Neuronal stem cell (in vitro differentiated cells): ENCODE results near the gene CD55.

Experiments used
- DNase-seq: peaks from one replicate; pipeline ENCODE4 v3.0.0-alpha.2; 2013; ENCODE audit warnings: low spot score
- H2AFZ ChIP-seq: one replicate; pipeline ENCODE4 v1.6.1; 2013; ENCODE audit warnings: mild to moderate bottlenecking, low read length, inconsistent platforms
- H2AK5ac ChIP-seq: 2 replicates; pipeline ENCODE4 v1.6.1; 2013; ENCODE audit warnings: low read depth, mild to moderate bottlenecking, inconsistent platforms, low read length, moderate library complexity, mixed read lengths
- H2BK120ac ChIP-seq: 2 replicates; pipeline ENCODE4 v1.6.1; 2013; ENCODE audit warnings: low read depth, mild to moderate bottlenecking, inconsistent platforms, low read length, moderate library complexity, mixed read lengths
- H2BK12ac ChIP-seq: one replicate; pipeline ENCODE4 v1.6.1; 2013; ENCODE audit warnings: low read length, inconsistent platforms
- H2BK15ac ChIP-seq: 2 replicates; pipeline ENCODE4 v1.6.1; 2013; ENCODE audit warnings: mild to moderate bottlenecking, low read length, inconsistent platforms, mixed read lengths
- H2BK5ac ChIP-seq: one replicate; pipeline ENCODE4 v1.6.1; 2013; ENCODE audit warnings: inconsistent platforms, mild to moderate bottlenecking, low read length, moderate library complexity
- H3K14ac ChIP-seq: one replicate; pipeline ENCODE4 v1.6.1; 2013; ENCODE audit warnings: low read length, inconsistent platforms
- H3K18ac ChIP-seq: 2 replicates; pipeline ENCODE4 v1.6.1; 2013; ENCODE audit warnings: low read length, inconsistent platforms
- H3K23ac ChIP-seq: 2 replicates; pipeline ENCODE4 v1.6.1; 2013; ENCODE audit warnings: low read depth, mild to moderate bottlenecking, mixed read lengths, low read length, inconsistent platforms; ENCODE audit not compliant: poor library complexity
- H3K27ac ChIP-seq: replicated peaks from 3 replicates; pipeline ENCODE4 v1.5.1; 2013; ENCODE audit warnings: low read length, inconsistent platforms
- H3K27me3 ChIP-seq, 3 experiments: 2 replicates each; pipeline ENCODE4 v1.6.1; 2013; ENCODE audit warnings: low read length in 3 of 3, mild to moderate bottlenecking in 2 of 3, inconsistent platforms in 1 of 3, low read depth in 1 of 3, mixed read lengths in 1 of 3, moderate library complexity in 1 of 3; ENCODE audit not compliant: control insufficient read depth in 3 of 3, insufficient read depth in 3 of 3
- H3K36me3 ChIP-seq, 2 donors: replicated peaks in 1 of 2; 2 replicates each; pipeline ENCODE4 v1.6.1; 2013; ENCODE audit warnings: low read length in 2 of 2; ENCODE audit not compliant: control insufficient read depth in 2 of 2, insufficient read depth in 2 of 2
- H3K4ac ChIP-seq: 2 replicates; pipeline ENCODE4 v1.6.1; 2013; ENCODE audit warnings: inconsistent platforms, mild to moderate bottlenecking, low read length, moderate library complexity
- H3K4me1 ChIP-seq, 2 donors: 1 replicate in 1 of 2; 2 replicates in 1 of 2; pipeline ENCODE4 v1.6.1; 2013; ENCODE audit warnings: low read length in 2 of 2, low read depth in 1 of 2; ENCODE audit not compliant: control insufficient read depth in 2 of 2, insufficient read depth in 1 of 2
- H3K4me2 ChIP-seq: one replicate; pipeline ENCODE4 v1.6.1; 2013; ENCODE audit warnings: mild to moderate bottlenecking, low read length, inconsistent platforms; ENCODE audit not compliant: insufficient read depth, poor library complexity, severe bottlenecking
- H3K4me3 ChIP-seq, 2 donors: 2 replicates each; pipeline ENCODE4 v1.5.1; 2013; ENCODE audit warnings: low read length in 2 of 2, mild to moderate bottlenecking in 2 of 2, inconsistent platforms in 1 of 2, moderate library complexity in 1 of 2
- H3K79me1 ChIP-seq: one replicate; pipeline ENCODE4 v1.6.1; 2013; ENCODE audit warnings: low read depth, mild to moderate bottlenecking, inconsistent platforms, low read length, moderate library complexity
- H3K9ac ChIP-seq: one replicate; pipeline ENCODE4 v1.6.1; 2013; ENCODE audit warnings: mild to moderate bottlenecking, low read depth, low read length, inconsistent platforms; ENCODE audit not compliant: poor library complexity
- H3K9me3 ChIP-seq, 2 donors: replicated peaks in 1 of 2; 2 replicates each; pipeline versions ENCODE3 to v1.6.1; 2013; ENCODE audit warnings: low read length in 2 of 2, mild to moderate bottlenecking in 2 of 2, inconsistent platforms in 1 of 2, low read depth in 1 of 2, mixed read lengths in 1 of 2, moderate library complexity in 1 of 2; ENCODE audit not compliant: control insufficient read depth in 2 of 2, insufficient read depth in 1 of 2
- H4K8ac ChIP-seq: one replicate; pipeline ENCODE4 v1.6.1; 2013; ENCODE audit warnings: low read depth, mild to moderate bottlenecking, inconsistent platforms, low read length, moderate library complexity
- H4K91ac ChIP-seq: one replicate; pipeline ENCODE4 v1.6.1; 2013; ENCODE audit warnings: low read length, low read depth, mild to moderate bottlenecking, inconsistent platforms; ENCODE audit not compliant: poor library complexity
- WGBS, 2 donors: extraction: QIAGEN DNeasy Blood & Tissue Kit; methylation state at CpG; one replicate each; pipeline ENCODE4 v1.1.7; 2013; ENCODE audit warnings: missing lambda C conversion rate in 2 of 2, mixed read lengths in 1 of 2; ENCODE audit not compliant: insufficient read length in 2 of 2, insufficient replicate concordance in 1 of 2; ENCODE audit errors: extremely low coverage in 2 of 2; 5-methylcytosine and 5-hydroxymethylcytosine counted together

CD55 gene

DNA sequence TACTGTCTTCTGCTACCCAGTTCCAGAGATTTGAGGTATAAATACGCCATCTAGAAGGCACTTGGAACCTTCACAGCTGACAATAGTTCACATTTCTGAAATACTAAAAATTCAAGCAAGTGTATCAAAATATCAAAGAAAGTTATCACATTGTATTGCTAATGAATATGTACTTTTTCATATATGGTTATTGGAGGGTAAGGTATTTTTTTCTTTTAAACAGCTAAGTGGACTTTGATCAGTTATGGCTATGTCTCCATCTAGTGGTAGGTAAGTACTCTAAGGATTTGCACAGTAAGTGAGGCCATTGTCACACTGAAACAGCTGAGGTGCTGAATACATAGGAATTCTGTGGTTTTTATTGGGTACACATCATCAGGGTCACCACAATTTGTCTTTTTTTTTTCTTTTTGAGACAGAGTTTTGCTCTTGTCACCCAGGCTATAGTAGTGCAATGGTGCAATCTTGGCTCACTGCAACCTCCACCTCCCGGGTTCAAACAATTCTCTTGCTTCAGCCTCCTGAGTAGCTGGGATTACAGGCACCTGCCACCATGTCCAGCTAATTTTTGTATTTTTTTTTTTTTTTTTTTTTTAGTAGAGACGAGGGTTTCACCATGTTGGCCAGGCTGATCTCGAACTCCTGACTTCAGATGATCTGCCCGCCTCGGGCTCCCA, 83.5 kb downstream of the CD55 start:
- Histone ChIP-seq H2BK120ac (no peak overlapping the region), H2BK15ac (no peak overlapping the region), H4K91ac (no peak overlapping the region), H3K4ac (no peak overlapping the region), H2BK5ac (no peak overlapping the region), H3K4me2 (no peak overlapping the region), H3K4me3 (no peak overlapping the region), H2AFZ (no peak overlapping the region), H3K23ac (no peak overlapping the region), H3K79me1 (no peaks in the 10 kb centered on the region), H3K36me3 (no peaks in the 10 kb centered on the region), H2AK5ac (no peak overlapping the region), H3K27ac (no peak overlapping the region), H3K4me1 (no peaks in the 10 kb centered on the region), H2BK12ac (no peak overlapping the region), H3K27me3 (no peaks in the 10 kb centered on the region), H3K18ac (no peak overlapping the region), H4K8ac (no peak overlapping the region), H3K14ac (no peak overlapping the region), H3K9me3 (no peaks in the 10 kb centered on the region), H3K9ac (no peak overlapping the region)
- DNase-seq = peak; percentile 26
- no CpG with 5 or more reads among the region's 6 CpGs for WGBS, 2 donors

DNA sequence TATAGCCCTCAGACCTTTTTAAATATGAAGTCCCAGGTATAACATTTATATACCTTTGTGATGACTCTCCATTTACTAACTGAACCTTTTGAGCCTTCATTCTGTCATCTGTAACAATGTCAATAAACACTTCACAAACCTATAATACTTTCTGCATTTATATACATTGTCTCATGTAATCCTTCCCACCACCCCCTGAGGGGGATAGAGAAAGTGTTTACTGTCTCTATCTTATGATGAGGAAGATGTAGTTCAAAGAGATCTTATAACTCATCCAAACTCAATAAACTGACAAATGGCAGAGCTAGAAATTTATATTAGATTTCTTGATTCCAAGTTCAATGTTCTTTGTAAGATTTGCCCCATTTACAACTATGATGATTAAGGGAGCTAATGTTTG, 84.3 kb downstream of the CD55 start:
- H3K4me1 ChIP-seq = no peaks in the 10 kb centered on the region
- H2AK5ac ChIP-seq = no peak overlapping the region
- no peaks in the 10 kb centered on the region for H3K79me1 ChIP-seq
- H2BK15ac ChIP-seq = no peak overlapping the region
- no peaks in the 10 kb centered on the region for H3K9me3 ChIP-seq
- H2BK12ac ChIP-seq = no peak overlapping the region
- no peak overlapping the region for H4K8ac ChIP-seq
- H3K18ac ChIP-seq = no peak overlapping the region
- no peak for DNase-seq
- no peak overlapping the region for H2BK5ac ChIP-seq
- H3K4me3 ChIP-seq = no peak overlapping the region
- no peaks in the 10 kb centered on the region for H3K27me3 ChIP-seq
- H3K36me3 ChIP-seq = no peaks in the 10 kb centered on the region
- no peak overlapping the region for H2BK120ac ChIP-seq
- no peak overlapping the region for H3K27ac ChIP-seq
- H3K23ac ChIP-seq = no peak overlapping the region
- H3K9ac ChIP-seq = no peak overlapping the region
- no peak overlapping the region for H4K91ac ChIP-seq
- no peak overlapping the region for H3K14ac ChIP-seq
- H2AFZ ChIP-seq = no peak overlapping the region
- H3K4ac ChIP-seq = no peak overlapping the region
- no peak overlapping the region for H3K4me2 ChIP-seq

- H2BK15ac ChIP-seq = no peak overlapping the region
- H2AFZ ChIP-seq = no peak overlapping the region
- H3K36me3 ChIP-seq = no peaks in the 10 kb centered on the region
- no peak overlapping the region for H2BK12ac ChIP-seq
- no CpG with 5 or more reads among the region's 1 CpG for WGBS, 2 donors
- no peak overlapping the region for H3K4ac ChIP-seq
- no peak for DNase-seq
- no peak overlapping the region for H2AK5ac ChIP-seq
- H3K23ac ChIP-seq = no peak overlapping the region
- H3K9ac ChIP-seq = no peak overlapping the region
- H3K4me3 ChIP-seq = no peak overlapping the region
- no peak overlapping the region for H3K27ac ChIP-seq
- H3K14ac ChIP-seq = no peak overlapping the region
- H2BK5ac ChIP-seq = no peak overlapping the region
- H3K27me3 ChIP-seq = no peaks in the 10 kb centered on the region
- H3K9me3 ChIP-seq = no peaks in the 10 kb centered on the region
- H3K4me2 ChIP-seq = no peak overlapping the region
- H3K4me1 ChIP-seq = no peaks in the 10 kb centered on the region
- H2BK120ac ChIP-seq = no peak overlapping the region
- H3K79me1 ChIP-seq = no peaks in the 10 kb centered on the region
- H4K8ac ChIP-seq = no peak overlapping the region
- H3K18ac ChIP-seq = no peak overlapping the region
- no peak overlapping the region for H4K91ac ChIP-seq
Observed at GRCh38 chr1:207407655-207408260, 86.3 kb downstream of the CD55 start.
